MM.1S (cell line): ENCODE data around the gene NCOA1.

Experiments
- DNase-seq: peaks from one replicate; pipeline ENCODE4 v3.0.0-alpha.2; 2015
- H2AFZ ChIP-seq: fragments of 300-600 bp; sonication (generic); 2 replicates; pipeline ENCODE4 v1.6.0; 2016; ENCODE audit warnings: antibody characterized with exemption, low read length
- H3F3A ChIP-seq: fragments of 300-600 bp; sonication (generic); 2 replicates; pipeline ENCODE4 v1.6.1; 2016; ENCODE audit warnings: mild to moderate bottlenecking, antibody characterized with exemption, low read length, moderate library complexity, mixed read lengths; ENCODE audit not compliant: insufficient read depth
- H3K27ac ChIP-seq: fragments of 300-600 bp; sonication (generic); 2 replicates; pipeline ENCODE4 v1.5.1; 2016; ENCODE audit warnings: mild to moderate bottlenecking, low read length
- H3K27me3 ChIP-seq: fragments of 300-600 bp; sonication (generic); replicated peaks from 2 replicates; pipeline ENCODE4 v1.6.0; 2016; ENCODE audit warnings: low read length; ENCODE audit not compliant: insufficient read depth
- H3K36me3 ChIP-seq: fragments of 300-600 bp; sonication (generic); replicated peaks from 2 replicates; pipeline ENCODE4 v1.6.1; 2016; ENCODE audit warnings: mild to moderate bottlenecking, low read length, mixed read lengths; ENCODE audit not compliant: insufficient read depth
- H3K4me1 ChIP-seq: fragments of 300-600 bp; sonication (generic); 2 replicates; pipeline ENCODE4 v1.6.1; 2016; ENCODE audit warnings: low read length, mixed read lengths
- H3K4me2 ChIP-seq: fragments of 300-600 bp; sonication (generic); 2 replicates; pipeline ENCODE4 v1.6.0; 2016; ENCODE audit warnings: low read depth, low read length
- H3K4me3 ChIP-seq: fragments of 300-600 bp; sonication (generic); 2 replicates; pipeline ENCODE4 v1.5.1; 2016; ENCODE audit warnings: low read length, mixed read lengths
- H3K79me2 ChIP-seq: fragments of 300-600 bp; sonication (generic); 2 replicates; pipeline ENCODE4 v1.6.1; 2016; ENCODE audit warnings: mixed run types, low read length, mixed read lengths
- H3K9ac ChIP-seq: fragments of 300-600 bp; sonication (generic); 2 replicates; pipeline ENCODE4 v1.6.1; 2016; ENCODE audit warnings: low read length, mixed read lengths
- H3K9me2 ChIP-seq: fragments of 300-600 bp; sonication (generic); replicated peaks from 2 replicates; pipeline ENCODE4 v1.6.1; 2016; ENCODE audit warnings: mild to moderate bottlenecking, low read length, mixed read lengths; ENCODE audit not compliant: insufficient read depth
- H3K9me3 ChIP-seq: fragments of 300-600 bp; sonication (generic); replicated peaks from 2 replicates; pipeline ENCODE4 v1.6.1; 2016; ENCODE audit warnings: mild to moderate bottlenecking, low read length, mixed read lengths; ENCODE audit not compliant: insufficient read depth
- H4K20me1 ChIP-seq: fragments of 300-600 bp; sonication (generic); 2 replicates; pipeline ENCODE4 v1.6.1; 2016; ENCODE audit warnings: mild to moderate bottlenecking, low read length, moderate library complexity, mixed read lengths; ENCODE audit not compliant: insufficient read depth
- EZH2 ChIP-seq: fragments of 300-600 bp; sonication (generic); optimal IDR thresholded peaks from 2 replicates; pipeline ENCODE3; 2017; ENCODE audit warnings: low read depth, mild to moderate bottlenecking, antibody characterized with exemption, low read length, mixed read lengths
- EZH2phosphoT487 ChIP-seq: fragments of 300-600 bp; sonication (generic); IDR thresholded peaks from 2 replicates; pipeline ENCODE4 v1.6.1; 2018; ENCODE audit warnings: antibody characterized with exemption, low read length
- TF ChIP-seq, protein P1 (sequence below): fragments of 300-600 bp; sonication (generic); IDR thresholded peaks from 2 replicates; pipeline ENCODE4 v1.5.1; 2016; ENCODE audit warnings: antibody characterized with exemption, low read length, mixed read lengths

NCOA1 gene

GRCh38 chr2:24559473-24560113 is 68.5 kb downstream of the NCOA1 start:
- Histone ChIP-seq H3K27ac (no peak overlapping the region), H3K9me2 (no peaks in the 10 kb centered on the region), H4K20me1 (no peaks in the 10 kb centered on the region), H2AFZ (no peak overlapping the region), H3F3A (no peaks in the 10 kb centered on the region), H3K79me2 (no peaks in the 10 kb centered on the region), H3K9ac (no peak overlapping the region), H3K36me3 (no peaks in the 10 kb centered on the region), H3K9me3 (no peaks in the 10 kb centered on the region), H3K4me1 (no peaks in the 10 kb centered on the region), H3K4me2 (no peak overlapping the region), H3K27me3 (no peaks in the 10 kb centered on the region), H3K4me3 (no peak overlapping the region)
- no peak for DNase-seq
- no peak for TF ChIP-seq EZH2phosphoT487
- TF ChIP-seq EZH2 = no peak
- TF ChIP-seq, protein P1, sequence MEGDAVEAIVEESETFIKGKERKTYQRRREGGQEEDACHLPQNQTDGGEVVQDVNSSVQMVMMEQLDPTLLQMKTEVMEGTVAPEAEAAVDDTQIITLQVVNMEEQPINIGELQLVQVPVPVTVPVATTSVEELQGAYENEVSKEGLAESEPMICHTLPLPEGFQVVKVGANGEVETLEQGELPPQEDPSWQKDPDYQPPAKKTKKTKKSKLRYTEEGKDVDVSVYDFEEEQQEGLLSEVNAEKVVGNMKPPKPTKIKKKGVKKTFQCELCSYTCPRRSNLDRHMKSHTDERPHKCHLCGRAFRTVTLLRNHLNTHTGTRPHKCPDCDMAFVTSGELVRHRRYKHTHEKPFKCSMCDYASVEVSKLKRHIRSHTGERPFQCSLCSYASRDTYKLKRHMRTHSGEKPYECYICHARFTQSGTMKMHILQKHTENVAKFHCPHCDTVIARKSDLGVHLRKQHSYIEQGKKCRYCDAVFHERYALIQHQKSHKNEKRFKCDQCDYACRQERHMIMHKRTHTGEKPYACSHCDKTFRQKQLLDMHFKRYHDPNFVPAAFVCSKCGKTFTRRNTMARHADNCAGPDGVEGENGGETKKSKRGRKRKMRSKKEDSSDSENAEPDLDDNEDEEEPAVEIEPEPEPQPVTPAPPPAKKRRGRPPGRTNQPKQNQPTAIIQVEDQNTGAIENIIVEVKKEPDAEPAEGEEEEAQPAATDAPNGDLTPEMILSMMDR = no peak

GRCh38 chr2:24565537-24565936 is 74.5 kb downstream of the NCOA1 start:
- Histone ChIP-seq H3K4me2 (no peak overlapping the region), H3K9me3 (no peaks in the 10 kb centered on the region), H3K4me3 (no peak overlapping the region), H3K36me3 (no peaks in the 10 kb centered on the region), H2AFZ (no peak overlapping the region), H3F3A (no peaks in the 10 kb centered on the region), H3K27ac (no peak overlapping the region), H3K27me3 (no peaks in the 10 kb centered on the region), H3K9me2 (no peaks in the 10 kb centered on the region), H3K9ac (no peak overlapping the region), H3K79me2 (no peaks in the 10 kb centered on the region), H4K20me1 (no peaks in the 10 kb centered on the region), H3K4me1 (no peaks in the 10 kb centered on the region)
- TF ChIP-seq EZH2phosphoT487 = no peak
- TF ChIP-seq, protein P1 = no peak
- TF ChIP-seq EZH2 = no peak
- no peak for DNase-seq

DNA sequence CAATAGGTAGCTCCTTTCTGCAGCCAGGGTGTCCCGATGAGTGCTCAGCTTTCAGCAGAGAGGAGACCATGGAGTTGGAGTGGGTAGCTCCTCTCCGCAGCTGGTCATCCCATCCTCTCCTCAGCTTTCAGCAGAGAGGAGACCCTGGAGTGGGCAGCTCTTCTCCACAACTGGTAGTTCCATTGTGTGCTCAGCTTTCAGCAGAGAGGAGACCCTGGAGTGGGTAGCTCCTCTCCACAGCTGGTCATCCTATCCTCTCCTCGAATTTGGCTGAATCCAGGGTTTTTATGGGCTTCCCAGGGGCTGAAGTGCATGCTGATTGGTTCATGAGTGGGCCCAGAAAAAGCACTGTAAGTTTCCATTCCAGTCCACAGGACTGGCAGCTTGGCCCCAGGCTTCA is 75.2 kb downstream of the NCOA1 start:
- H3K9me3 ChIP-seq = no peaks in the 10 kb centered on the region
- no peaks in the 10 kb centered on the region for H3K36me3 ChIP-seq
- H3K4me3 ChIP-seq = no peak overlapping the region
- no peaks in the 10 kb centered on the region for H4K20me1 ChIP-seq
- no peak for TF ChIP-seq EZH2phosphoT487
- TF ChIP-seq, protein P1 = no peak
- no peak for TF ChIP-seq EZH2
- H3K9ac ChIP-seq = no peak overlapping the region
- no peaks in the 10 kb centered on the region for H3K27me3 ChIP-seq
- no peak overlapping the region for H3K4me2 ChIP-seq
- H3K9me2 ChIP-seq = no peaks in the 10 kb centered on the region
- no peaks in the 10 kb centered on the region for H3K4me1 ChIP-seq
- no peak overlapping the region for H3K27ac ChIP-seq
- no peaks in the 10 kb centered on the region for H3F3A ChIP-seq
- no peak overlapping the region for H2AFZ ChIP-seq
- H3K79me2 ChIP-seq = no peaks in the 10 kb centered on the region
- DNase-seq = no peak
